Activated naive CD8-positive, alpha-beta T cell treated with anti-CD3 and anti-CD28 coated beads, Interleukin-2, amount 50 U/mL, for 16 hours (primary cell): ENCODE measurements around the gene TXNDC16.

ENCODE experiments used
- DNase-seq: peaks from one replicate; pipeline ENCODE4 v3.0.0-alpha.2; 2020; ENCODE audit warnings: low read depth, low spot score

Gene TXNDC16

DNA sequence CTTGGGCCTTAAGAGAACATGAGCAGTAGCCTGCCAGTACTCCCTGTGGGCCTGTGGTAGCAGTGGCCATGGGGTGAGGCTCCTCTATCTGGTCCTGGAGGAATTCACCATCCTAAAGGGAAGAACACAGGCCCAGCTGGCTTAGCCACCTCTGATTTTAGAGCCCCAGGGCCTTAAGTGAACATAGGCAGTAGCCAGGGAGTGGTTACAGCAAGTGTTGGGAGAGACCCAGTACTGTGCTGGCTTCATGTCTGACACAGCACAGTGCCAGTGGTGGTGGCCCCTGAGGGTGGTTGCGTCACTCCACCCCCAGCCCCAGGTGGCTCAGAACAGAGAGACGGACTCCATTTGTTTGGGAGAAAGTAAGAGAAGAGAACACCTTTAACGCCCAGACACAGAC is 105.1 kb downstream of the TXNDC16 start:
- no peak for DNase-seq

DNA sequence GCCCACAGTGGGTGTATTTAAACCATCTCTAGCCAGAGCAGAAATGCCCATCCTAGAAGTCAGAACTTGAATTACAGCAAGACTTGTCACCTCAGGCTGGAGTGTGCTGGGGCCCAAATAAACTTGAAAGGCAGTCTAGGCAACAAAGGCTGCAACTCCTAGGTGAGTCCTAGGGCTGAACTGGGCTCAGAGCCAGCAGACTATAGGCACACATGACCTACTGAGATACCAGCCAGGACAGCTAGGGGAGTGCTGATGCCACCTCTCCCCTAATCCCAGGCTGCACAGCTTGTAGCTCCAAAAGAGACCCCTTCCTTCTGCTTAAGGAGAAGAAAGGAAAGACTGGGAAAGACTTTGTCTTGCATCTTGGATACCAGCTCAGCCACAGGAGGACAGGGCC is 106.0 kb downstream of the TXNDC16 start:
- no peak for DNase-seq

DNA sequence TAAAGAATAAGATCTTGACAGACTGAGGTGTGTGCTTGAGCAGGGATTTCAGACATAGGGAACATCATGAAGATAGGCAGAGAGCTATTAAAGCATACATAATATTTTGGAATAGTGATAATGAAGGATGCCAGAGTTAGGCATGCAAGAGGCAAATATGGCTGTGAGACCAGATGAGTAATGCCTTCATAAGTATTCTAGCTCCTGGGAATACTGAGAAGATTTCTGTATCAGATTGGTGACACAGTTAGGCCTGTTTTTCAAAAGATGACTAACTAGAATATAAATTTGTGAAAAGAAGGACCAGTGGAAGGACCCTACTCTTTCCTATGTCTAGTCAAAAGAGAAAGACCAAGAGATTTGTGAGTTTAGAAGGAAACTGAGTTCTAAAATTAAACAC is 108.8 kb downstream of the TXNDC16 start:
- DNase-seq: no peak

DNA sequence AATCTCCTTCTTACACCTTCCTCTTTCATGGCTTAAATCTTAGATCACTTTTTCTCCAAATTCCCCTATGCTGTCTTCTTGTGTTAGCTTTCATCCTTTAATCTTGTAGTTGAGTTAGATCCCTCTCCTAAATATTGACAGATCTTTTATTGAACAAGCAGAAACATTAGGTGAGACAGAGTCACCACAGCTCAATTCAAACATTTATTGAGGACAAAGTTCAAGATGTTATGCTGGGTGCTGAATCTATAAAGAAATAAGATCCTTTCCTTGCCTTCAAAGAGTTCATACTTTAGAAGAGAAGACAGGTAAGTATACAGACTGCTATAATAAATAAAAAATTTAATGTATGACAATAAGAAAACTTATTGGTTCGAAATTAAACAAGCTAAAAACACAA is 109.7 kb downstream of the TXNDC16 start:
- DNase-seq: no peak

DNA sequence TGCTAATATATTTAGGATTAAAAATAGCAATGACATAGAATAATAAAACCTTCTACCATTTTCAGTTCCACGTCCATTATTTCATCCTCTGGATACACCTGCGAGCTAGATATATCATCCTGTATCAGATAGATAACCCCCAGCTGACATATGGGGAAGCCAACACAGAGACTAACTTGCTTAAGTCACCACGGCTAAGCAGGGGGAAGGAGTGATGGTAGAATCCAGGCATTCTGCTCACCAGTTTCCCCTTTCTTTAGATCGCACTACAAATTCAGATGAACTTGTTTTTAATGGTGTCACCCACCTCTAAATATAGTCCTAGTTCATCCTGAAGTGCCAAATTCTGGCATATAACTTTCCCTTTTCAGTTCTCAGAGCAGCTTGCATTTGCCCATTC is 110.1 kb downstream of the TXNDC16 start:
- DNase-seq: no peak

DNA sequence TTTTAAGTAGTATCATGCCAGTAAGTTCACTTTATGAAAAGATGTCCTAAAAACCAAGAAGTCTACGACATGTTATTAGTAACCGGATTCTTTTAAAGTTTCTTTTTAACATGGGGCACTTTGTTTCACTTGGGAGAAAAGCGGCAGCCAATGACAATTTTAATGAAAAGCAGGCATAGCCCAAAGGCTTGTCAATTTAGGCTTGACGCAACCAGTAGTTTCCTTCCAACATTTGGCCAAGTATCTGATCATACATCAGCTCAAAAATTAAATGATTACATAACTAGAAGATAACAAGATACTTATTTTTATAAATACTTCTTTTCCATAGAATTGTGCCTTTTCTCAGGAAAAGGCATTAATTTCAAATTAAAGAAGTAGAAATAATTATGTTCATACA is 112.8 kb downstream of the TXNDC16 start:
- DNase-seq: no peak

- DNase-seq: no peak
Measured at GRCh38 chr14:52434955-52435354, 117.3 kb downstream of the TXNDC16 start.

DNA sequence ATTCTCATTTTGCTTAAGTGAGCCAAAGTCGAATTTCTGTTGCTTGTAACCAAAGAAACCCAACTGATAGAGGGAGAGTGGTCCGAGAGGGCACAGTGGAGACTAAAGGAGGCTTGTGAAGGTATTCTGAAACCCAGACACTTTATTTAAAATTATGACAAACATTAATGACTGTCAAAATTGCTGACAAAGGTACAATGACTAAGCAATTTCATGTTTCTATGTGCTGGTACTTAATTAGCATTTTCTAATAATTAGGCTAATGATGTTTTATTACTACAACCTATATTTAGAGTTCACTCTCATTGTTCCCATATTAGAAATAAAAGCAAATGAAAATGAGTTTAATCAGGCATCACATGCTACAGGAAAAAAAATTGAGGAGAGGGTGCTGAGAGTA is 121.8 kb downstream of the TXNDC16 start:
- DNase-seq: no peak

DNA sequence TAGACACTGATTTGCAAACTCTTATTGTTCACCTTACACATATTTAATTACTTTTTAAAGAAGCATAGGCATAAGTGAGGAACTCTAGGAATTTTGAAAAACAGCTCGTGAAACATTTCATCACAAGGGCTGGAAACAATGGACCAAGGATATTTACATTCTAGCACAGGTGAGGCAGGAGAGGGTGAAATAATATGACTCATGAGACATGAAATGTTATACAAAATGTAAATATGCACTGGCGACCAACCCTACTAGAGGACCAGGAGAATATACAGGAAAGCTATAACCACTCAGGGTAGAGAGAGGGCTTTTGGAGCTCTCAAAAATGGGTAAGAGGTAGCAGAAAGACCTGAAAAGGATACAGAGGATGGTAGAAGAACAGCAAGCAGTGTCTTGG is 122.9 kb downstream of the TXNDC16 start:
- no peak for DNase-seq

DNA sequence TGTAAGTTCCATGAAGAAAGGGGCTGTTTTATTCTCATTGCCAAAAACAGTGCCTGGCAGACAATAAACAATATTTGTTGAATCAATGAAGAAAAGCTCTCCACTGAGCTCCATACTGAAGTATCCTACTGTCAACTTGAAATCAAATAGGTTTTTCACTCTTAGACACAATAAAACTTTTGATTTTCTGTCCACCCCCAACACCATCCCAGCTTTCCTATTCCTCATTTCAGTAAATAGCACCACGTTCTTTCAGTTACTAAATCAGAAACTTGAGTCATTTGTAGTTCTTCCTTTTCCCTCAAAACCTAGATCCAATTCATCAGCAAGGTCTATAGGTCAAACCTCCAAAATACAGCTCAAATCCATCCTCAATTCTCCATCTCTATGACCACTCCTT is 124.8 kb downstream of the TXNDC16 start:
- no peak for DNase-seq

GRCh38 chr14:52422650-52423356 is 129.5 kb downstream of the TXNDC16 start:
- no peak for DNase-seq

GRCh38 chr14:52417139-52417538 is 135.2 kb downstream of the TXNDC16 start:
- no peak for DNase-seq

GRCh38 chr14:52413729-52414408 is 138.4 kb downstream of the TXNDC16 start:
- DNase-seq: no peak

DNA sequence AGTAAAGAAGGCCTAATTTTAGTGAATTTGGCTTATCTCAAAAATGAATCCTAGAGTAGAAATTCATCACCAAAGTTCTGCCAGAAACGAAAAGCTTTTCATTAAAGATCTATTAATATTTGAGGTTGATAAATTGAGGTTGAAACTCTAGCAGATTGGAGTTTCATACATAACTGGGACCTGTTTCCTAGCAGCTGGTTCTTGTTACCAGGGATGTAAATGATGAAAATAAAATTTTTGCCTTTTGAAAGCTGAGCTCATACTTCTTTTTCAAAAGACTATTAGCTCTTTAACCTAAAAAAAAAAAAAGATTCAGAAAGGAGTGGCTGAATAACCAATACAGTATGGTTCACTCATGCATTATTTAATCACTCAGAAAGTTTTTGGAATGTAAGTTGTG is 139.9 kb downstream of the TXNDC16 start:
- DNase-seq: no peak

GRCh38 chr14:52405314-52405713 is 147.0 kb downstream of the TXNDC16 start:
- DNase-seq: no peak

DNA sequence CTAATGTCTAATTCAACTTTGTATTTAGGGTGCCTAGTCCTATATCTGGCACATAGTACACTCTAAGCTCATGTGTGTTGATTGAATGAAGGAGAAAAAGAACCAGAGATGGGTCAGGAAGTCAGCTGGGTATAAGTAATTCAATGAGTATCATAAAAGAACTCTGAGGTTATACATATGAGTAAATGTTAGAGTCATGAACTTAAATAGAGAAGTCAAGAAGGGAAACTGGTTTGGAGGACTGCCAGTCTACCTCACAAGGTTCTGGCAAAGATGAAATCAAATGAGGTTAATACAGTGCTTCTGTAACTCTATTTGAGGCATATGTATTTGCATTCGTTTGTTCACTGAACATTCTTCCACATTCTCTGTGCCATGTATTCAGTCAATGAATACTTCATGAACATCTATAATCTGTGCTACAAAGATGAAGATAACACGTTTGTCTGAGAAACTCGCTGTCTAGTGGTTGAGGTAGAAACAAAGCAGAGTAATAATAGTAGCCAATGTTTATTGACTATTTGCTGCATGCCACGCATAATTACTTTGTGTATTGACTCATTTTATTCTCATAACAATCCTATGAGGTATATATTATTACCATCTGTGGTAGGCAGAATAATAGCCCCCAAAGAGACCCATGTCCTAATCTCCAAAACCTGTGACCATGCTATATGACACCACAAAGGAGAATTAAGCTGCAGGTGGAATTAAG is 149.3 kb downstream of the TXNDC16 start:
- DNase-seq: no peak

DNA sequence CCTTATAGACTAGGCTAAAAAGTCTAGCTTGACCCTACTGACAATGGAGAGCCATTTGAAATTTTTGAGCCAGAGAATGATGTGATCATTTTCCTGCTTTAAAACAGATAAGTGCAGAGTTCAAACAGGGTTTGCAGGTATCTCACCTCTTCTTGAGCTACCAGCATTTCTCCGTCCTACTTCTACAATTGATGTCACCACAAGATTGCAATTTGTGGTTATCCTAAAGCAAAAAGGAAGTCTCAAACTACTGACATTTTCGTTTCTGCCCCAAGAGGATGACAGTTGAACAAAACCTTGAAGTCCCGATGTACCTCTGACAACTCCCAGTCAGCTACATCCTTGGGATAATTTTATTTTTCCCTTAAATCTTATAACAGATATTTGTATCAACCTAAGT is 151.5 kb downstream of the TXNDC16 start:
- no peak for DNase-seq

DNA sequence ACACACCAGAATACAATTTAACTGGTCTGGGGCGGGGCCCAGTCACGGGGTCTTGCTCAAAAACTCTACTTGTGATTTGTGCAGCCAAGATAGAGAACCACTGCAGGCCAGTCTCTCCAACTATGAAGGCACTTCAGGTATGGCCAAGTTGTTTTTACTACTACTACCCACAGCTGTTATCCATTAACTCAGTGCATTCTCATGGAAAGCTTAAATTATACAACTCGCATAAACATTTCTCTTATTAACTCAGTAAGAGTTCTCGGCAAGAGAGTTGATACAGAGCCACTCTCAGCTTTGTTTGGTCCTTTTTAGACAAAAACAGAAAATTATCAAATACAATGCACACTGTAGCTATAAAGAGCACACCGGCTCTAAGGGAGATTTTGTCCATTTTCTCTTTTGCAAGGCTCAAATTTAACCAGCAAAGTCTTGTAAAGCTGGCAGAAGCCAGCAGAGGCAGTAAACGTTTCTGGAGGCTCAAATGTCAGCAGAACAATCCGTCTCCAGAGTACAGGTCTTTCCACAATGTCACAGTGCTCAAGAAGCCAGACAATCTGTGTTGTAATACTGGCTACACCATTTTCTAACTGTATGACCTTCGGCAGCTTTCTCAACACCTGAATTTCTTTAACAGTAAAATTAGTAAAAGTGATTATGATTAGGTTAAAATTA is 152.2 kb downstream of the TXNDC16 start:
- DNase-seq: no peak

DNA sequence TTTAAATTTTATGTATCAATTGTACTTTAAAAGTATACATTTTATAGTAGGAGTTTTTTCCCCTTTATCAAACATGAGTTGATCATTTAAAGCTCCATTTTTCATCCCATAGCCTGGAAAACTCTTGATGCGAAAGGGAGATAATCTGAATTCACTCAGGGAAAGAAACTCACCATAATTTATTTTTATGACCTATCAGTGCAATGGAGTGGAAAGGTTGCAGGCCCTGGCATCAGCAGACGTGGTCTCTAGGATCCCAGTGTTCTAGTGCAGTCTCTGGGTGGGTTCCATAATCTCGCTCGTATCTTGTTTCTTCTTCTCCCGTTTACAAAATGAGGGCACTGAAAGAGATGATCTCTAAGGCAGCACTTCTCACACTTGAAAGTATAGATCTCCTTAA is 153.2 kb downstream of the TXNDC16 start:
- DNase-seq: no peak

GRCh38 chr14:52397844-52398243 is 154.5 kb downstream of the TXNDC16 start:
- no peak for DNase-seq

- DNase-seq: no peak
Measured at GRCh38 chr14:52395728-52396127, 156.6 kb downstream of the TXNDC16 start.

GRCh38 chr14:52391881-52392615 is 160.3 kb downstream of the TXNDC16 start:
- no peak for DNase-seq
